ENCODE measurements around the gene MYCN.

DNA sequence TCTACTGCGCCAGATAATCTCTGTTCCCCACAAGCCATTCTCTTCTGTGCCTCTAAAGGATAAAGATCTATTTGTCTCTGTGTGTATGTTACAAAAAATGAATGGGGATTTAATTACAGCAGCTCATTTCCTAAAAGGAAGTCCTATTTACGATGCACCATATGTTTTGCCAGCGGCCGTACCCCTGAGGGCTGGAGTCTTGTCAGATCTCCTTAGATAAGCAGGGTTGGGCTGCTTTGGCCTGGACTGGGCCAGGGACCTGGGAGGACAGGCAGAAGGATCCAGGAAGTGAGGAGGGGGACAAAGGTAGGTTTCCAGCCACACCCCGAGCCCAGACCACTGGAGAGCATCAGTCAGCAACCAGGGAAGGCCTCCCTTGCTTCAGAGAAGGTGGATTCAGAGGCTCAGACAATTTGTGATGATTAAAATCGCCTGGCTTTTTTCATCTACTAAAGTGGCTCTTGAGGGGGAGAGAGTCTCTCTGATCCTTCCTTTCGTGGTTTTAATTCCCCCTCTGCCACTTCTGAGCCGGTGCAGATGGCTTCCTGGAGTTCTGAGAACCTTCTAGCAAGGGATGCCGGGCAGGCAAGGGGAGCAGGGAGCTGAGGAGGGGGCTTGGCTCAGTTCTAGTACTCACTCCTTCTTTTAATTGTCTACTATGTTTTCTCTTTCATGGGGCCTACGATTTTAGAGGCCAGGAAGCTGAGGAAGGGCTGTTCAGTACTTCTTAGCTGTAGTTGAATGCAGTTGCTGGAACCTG is 42.1 kb downstream of the MYCN start:
- TF ChIP-seq POLR2A (IDR thresholded peaks at IDR 0.05; ENCODE audit: low read depth, low read length) (no peak), TAF1 (IDR thresholded peaks at IDR 0.05; ENCODE audit: borderline replicate concordance, low read depth, low read length) (no peak), POLR2AphosphoS5 (IDR thresholded peaks at IDR 0.05; ENCODE audit: low read depth, low read length) (no peak)

Measured in GM12892 (cell line).